ENCODE data around the gene CHGA.

DNA sequence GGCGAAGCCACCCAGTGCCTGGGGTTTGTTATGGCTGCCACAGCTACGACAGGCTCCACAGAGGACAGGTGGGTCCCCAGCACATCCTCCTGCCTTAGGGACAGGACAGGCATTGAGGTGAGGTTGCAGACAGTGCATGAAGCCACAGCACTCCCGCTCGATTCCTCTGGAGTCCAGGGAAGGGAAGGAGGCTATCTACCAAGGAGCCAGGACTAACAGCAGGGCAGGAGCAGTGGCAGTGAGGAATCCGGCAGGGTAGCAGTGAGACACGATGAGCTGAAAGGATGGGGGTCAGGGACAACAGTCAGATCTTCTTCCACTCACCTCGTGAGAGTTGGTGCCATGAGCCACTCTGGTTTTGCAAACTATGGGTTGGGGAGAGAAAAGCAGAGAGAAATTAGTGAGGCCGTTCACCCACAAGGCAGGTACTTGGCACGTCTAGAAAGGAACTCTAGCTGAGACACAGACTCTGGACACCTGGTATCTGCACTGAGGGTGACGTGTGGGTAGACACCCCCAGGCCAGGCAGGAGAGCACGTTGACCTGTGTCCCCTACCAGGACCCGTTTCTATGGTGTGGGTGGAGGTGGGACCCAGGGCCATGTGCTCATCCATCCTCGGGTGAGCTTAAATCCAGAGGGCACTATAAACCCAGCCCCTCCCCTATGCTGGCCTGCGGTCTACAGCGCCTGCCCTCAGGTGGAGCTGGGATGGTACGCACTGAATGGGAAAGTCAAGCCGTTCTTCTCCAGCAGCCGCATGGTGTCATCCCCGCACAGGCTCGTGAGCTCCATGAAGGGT lies 39.3 kb downstream of the CHGA start:
- TF ChIP-seq, protein P1, sequence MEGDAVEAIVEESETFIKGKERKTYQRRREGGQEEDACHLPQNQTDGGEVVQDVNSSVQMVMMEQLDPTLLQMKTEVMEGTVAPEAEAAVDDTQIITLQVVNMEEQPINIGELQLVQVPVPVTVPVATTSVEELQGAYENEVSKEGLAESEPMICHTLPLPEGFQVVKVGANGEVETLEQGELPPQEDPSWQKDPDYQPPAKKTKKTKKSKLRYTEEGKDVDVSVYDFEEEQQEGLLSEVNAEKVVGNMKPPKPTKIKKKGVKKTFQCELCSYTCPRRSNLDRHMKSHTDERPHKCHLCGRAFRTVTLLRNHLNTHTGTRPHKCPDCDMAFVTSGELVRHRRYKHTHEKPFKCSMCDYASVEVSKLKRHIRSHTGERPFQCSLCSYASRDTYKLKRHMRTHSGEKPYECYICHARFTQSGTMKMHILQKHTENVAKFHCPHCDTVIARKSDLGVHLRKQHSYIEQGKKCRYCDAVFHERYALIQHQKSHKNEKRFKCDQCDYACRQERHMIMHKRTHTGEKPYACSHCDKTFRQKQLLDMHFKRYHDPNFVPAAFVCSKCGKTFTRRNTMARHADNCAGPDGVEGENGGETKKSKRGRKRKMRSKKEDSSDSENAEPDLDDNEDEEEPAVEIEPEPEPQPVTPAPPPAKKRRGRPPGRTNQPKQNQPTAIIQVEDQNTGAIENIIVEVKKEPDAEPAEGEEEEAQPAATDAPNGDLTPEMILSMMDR (IDR thresholded peaks at IDR 0.05) = no peak
- TF ChIP-seq POLR2AphosphoS5 (IDR thresholded peaks at IDR 0.05) = no peak

All from breast epithelium (tissue), 3 donors.